B cell (primary cell): ENCODE results near the gene C20orf202. TPM values are rescaled to one million over a fixed set of nuclear protein-coding genes. Genes with fewer than 3 reads are reported as not detected.

Experiments used
- ATAC-seq: fragments of 200-7000 bp; cut with Tn5 transposase; one replicate; pipeline ENCODE4 v1.10.0; 2021; ENCODE audit warnings: low read depth, mild to moderate bottlenecking, moderate number of reproducible peaks, moderate library complexity
- CTCF ChIA-PET: fragments of 350-600 bp; sonication (Branson Sonifier 250); formaldehyde crosslinking; loops from one replicate; lab custom pipeline; 2021; ENCODE audit warnings: antibody characterized with exemption, inconsistent platforms; lab: Charles Lee
- POLR2A ChIA-PET: fragments of 350-600 bp; sonication (Branson Sonifier 250); formaldehyde crosslinking; loops from one replicate; lab custom pipeline; 2021; ENCODE audit warnings: antibody characterized with exemption; lab: Charles Lee
- DNase-seq: peaks from one replicate; pipeline ENCODE4 v3.0.0; 2013
- H2AFZ ChIP-seq: 2 replicates; pipeline ENCODE4 v1.6.1; 2012; ENCODE audit warnings: mild to moderate bottlenecking, low read depth, low read length; ENCODE audit not compliant: insufficient read depth, poor library complexity, severe bottlenecking
- H3K27ac ChIP-seq, 2 donors: 1 replicate in 1 of 2; 2 replicates in 1 of 2; pipeline ENCODE4 v1.5.1; 2012 to 2013; ENCODE audit warnings: low read length in 2 of 2, mild to moderate bottlenecking in 2 of 2, moderate library complexity in 1 of 2
- H3K27me3 ChIP-seq, 4 experiments: fragments of 200-600 bp in 1 of 4; sonication (generic) in 1 of 4; replicated peaks in 1 of 4; 1 replicate in 2 of 4; 2 replicates in 2 of 4; pipeline versions ENCODE4 v1.6.1 to v1.7.0; 2013 to 2016; ENCODE audit warnings: low read length in 3 of 4, mild to moderate bottlenecking in 2 of 4, mixed read lengths in 1 of 4, moderate library complexity in 1 of 4; ENCODE audit not compliant: insufficient read depth in 4 of 4, control insufficient read depth in 3 of 4; ENCODE audit errors: control extremely low read depth in 1 of 4
- H3K36me3 ChIP-seq, 2 experiments: replicated peaks in 1 of 2; 1 replicate in 1 of 2; 2 replicates in 1 of 2; pipeline versions ENCODE4 v1.6.1 to v1.7.1; 2013; ENCODE audit warnings: low read length in 1 of 2; ENCODE audit not compliant: insufficient read depth in 2 of 2, control insufficient read depth in 1 of 2; ENCODE audit errors: control extremely low read depth in 1 of 2, extremely low read depth in 1 of 2
- H3K4me1 ChIP-seq, 2 donors: fragments of 200-600 bp in 1 of 2; sonication (generic) in 1 of 2; 1 replicate in 1 of 2; 2 replicates in 1 of 2; pipeline versions ENCODE4 v1.5.1 to v1.6.1; 2013 to 2017; ENCODE audit warnings: low read length in 2 of 2; ENCODE audit not compliant: control insufficient read depth in 2 of 2, insufficient read depth in 2 of 2
- H3K4me2 ChIP-seq: replicated peaks from 2 replicates; pipeline ENCODE3; 2012; ENCODE audit warnings: mild to moderate bottlenecking, low read depth, low read length; ENCODE audit not compliant: poor library complexity, severe bottlenecking
- H3K4me3 ChIP-seq, 5 experiments: fragments of 200-600 bp in 1 of 5; sonication (generic) in 1 of 5; 1 replicate in 3 of 5; 2 replicates in 2 of 5; pipeline versions ENCODE4 v1.5.1 to v1.7.0; 2011 to 2016; ENCODE audit warnings: low read length in 4 of 5, mild to moderate bottlenecking in 4 of 5, low read depth in 2 of 5, control low read depth in 1 of 5, moderate library complexity in 1 of 5; ENCODE audit not compliant: insufficient read depth in 1 of 5; ENCODE audit errors: control extremely low read depth in 1 of 5, extremely low read depth in 1 of 5
- H3K79me2 ChIP-seq: fragments of 200-600 bp; sonication (generic); one replicate; pipeline ENCODE4 v1.6.0; 2016; ENCODE audit warnings: low read length; ENCODE audit not compliant: control insufficient read depth, insufficient read depth
- H3K9ac ChIP-seq: fragments of 200-600 bp; sonication (generic); 2 replicates; pipeline ENCODE4 v1.6.1; 2017; ENCODE audit warnings: mild to moderate bottlenecking, low read length, moderate library complexity
- H3K9me3 ChIP-seq, 3 donors: one replicate each; pipeline versions ENCODE4 v1.6.1 to v1.7.1; 2013; ENCODE audit warnings: low read length in 2 of 3; ENCODE audit not compliant: control insufficient read depth in 2 of 3, insufficient read depth in 1 of 3; ENCODE audit errors: control extremely low read depth in 1 of 3
- H4K20me1 ChIP-seq: 2 replicates; pipeline ENCODE4 v1.6.0; 2012; ENCODE audit warnings: mild to moderate bottlenecking, low read length; ENCODE audit not compliant: insufficient read depth, control insufficient read depth, poor library complexity, severe bottlenecking
- H3K27ac Mint-ChIP-seq: one replicate; pipeline ENCODE4 v1.8.0; 2021; ENCODE audit warnings: mixed read lengths
- H3K27me3 Mint-ChIP-seq: one replicate; pipeline ENCODE4 v1.8.0; 2021; ENCODE audit warnings: mixed read lengths
- H3K4me1 Mint-ChIP-seq: one replicate; pipeline ENCODE4 v1.8.0; 2021; ENCODE audit warnings: mixed read lengths
- H3K4me3 Mint-ChIP-seq: one replicate; pipeline ENCODE4 v1.8.0; 2021; ENCODE audit warnings: mixed read lengths
- H3K9me3 Mint-ChIP-seq: one replicate; pipeline ENCODE4 v1.8.0; 2022; ENCODE audit warnings: mixed read lengths; ENCODE audit not compliant: insufficient read depth
- CTCF ChIP-seq: fragments of 200-600 bp; IDR thresholded peaks from one replicate; pipeline ENCODE4 v1.8.0; 2022; ENCODE audit warnings: antibody characterized with exemption, mild to moderate bottlenecking
- WGBS: methylation state at CpG from one replicate; pipeline ENCODE4 v1.1.5; 2013; ENCODE audit warnings: missing lambda C conversion rate; ENCODE audit not compliant: insufficient coverage; 5-methylcytosine and 5-hydroxymethylcytosine counted together
- intact Hi-C: fragments of 100-400 bp; cut with micrococcal nuclease; formaldehyde crosslinking; loops from one replicate; pipeline ENCODE4 v1.10.0; 2022
- polyA plus RNA-seq: library from polyadenylated mRNA; depleted of rRNA; stranded (reverse); fragments of >200 nt; gene quantifications from 2 replicates; pipeline ENCODE4 v1.2.3, GENCODE V29; 2012
- total RNA-seq, 2 donors: library from RNA; stranded (reverse); fragments of 120-200 nt in 1 of 2; gene quantifications; 1 replicate in 1 of 2; 2 replicates in 1 of 2; pipeline versions ENCODE4 v1.2.3 to v1.2.4, GENCODE V29; 2013 to 2022

The C20orf202 gene
- total and polyA plus RNA-seq, 2 donors (not counting 1 experiment from before 2014, with no cell fraction given): 0.07 TPM; not detected in 1

- CTCF ChIA-PET: no interaction called here
- H3K4me1 Mint-ChIP-seq: no peaks in the 10 kb centered on the region
Observed at GRCh38 chr20:1232286-1233111, 29.2 kb downstream of the C20orf202 start.

More at GRCh38 chr20:1232286-1233111, 29.2 kb downstream of the C20orf202 start:
- intact Hi-C loops: no loop called here
- no peaks in the 10 kb centered on the region for H3K9me3 ChIP-seq
- H3K27ac Mint-ChIP-seq: no peak overlapping the region
- no peak overlapping the region for H3K9ac ChIP-seq
- H2AFZ ChIP-seq: no peak overlapping the region
- no peaks in the 10 kb centered on the region for H3K9me3 Mint-ChIP-seq
- H3K79me2 ChIP-seq: no peaks in the 10 kb centered on the region
- H3K4me2 ChIP-seq: no peak overlapping the region
- no peak overlapping the region for H3K4me3 Mint-ChIP-seq
- H4K20me1 ChIP-seq: no peaks in the 10 kb centered on the region
- peaks cover 0 to under 1% of the 10 kb centered on the region in 2 donors for H3K4me1 ChIP-seq
- no peak for TF ChIP-seq CTCF
- no peak overlapping the region for H3K4me3 ChIP-seq
- peaks cover 29% of the 10 kb centered on the region for H3K27me3 Mint-ChIP-seq
- H3K27me3 ChIP-seq: peaks cover 1 to 43% (median 14%) of the 10 kb centered on the region in 4 experiments
- no peak for ATAC-seq
- H3K27ac ChIP-seq: no peak overlapping the region
- no peaks in the 10 kb centered on the region for H3K36me3 ChIP-seq
- WGBS: no CpG with 5 or more reads among the region's 3 CpGs
- no peak for DNase-seq
- POLR2A ChIA-PET: no interaction called here
